ENCODE measurements around the gene GIMAP7. TPM values are rescaled to one million over a fixed set of nuclear protein-coding genes. Genes with fewer than 3 reads are reported as not detected.
"Not testable (repeated sequence)": the region's sequence is repeated elsewhere in the genome, so short reads cannot be mapped to it uniquely, and the experiment has no call there.

Gene GIMAP7
- total RNA-seq (2014; rRNA removed; shearing (Covaris generic)): not detected in 2 replicates

- no peak for DNase-seq (ENCODE audit: low spot score)
Measured at GRCh38 chr7:150514748-150515222, at the start of gene GIMAP7. Gene GIMAP7, plus strand, starts transcription at chr7:150514872. Its CDS starts 5,103 bp downstream, at chr7:150519975.

GRCh38 chr7:150464962-150465361, 49.7 kb upstream of the GIMAP7 start:
- DNase-seq (ENCODE audit: low spot score): no peak

GRCh38 chr7:150465414-150465813, 49.3 kb upstream of the GIMAP7 start:
- DNase-seq (ENCODE audit: low spot score): no peak

GRCh38 chr7:150466477-150466876, 48.2 kb upstream of the GIMAP7 start:
- no peak for DNase-seq (ENCODE audit: low spot score)

- no peak for DNase-seq (ENCODE audit: low spot score)
Measured at GRCh38 chr7:150468241-150468640, 46.4 kb upstream of the GIMAP7 start.

- no peak for DNase-seq (ENCODE audit: low spot score)
Measured at GRCh38 chr7:150471886-150472285, 42.8 kb upstream of the GIMAP7 start.

- no peak for DNase-seq (ENCODE audit: low spot score)
Measured at GRCh38 chr7:150473902-150474301, 40.8 kb upstream of the GIMAP7 start.

- no peak for DNase-seq (ENCODE audit: low spot score)
Measured at GRCh38 chr7:150476285-150476684, 38.4 kb upstream of the GIMAP7 start.

- no peak for DNase-seq (ENCODE audit: low spot score)
Measured at GRCh38 chr7:150476819-150477631, 37.6 kb upstream of the GIMAP7 start.

DNA sequence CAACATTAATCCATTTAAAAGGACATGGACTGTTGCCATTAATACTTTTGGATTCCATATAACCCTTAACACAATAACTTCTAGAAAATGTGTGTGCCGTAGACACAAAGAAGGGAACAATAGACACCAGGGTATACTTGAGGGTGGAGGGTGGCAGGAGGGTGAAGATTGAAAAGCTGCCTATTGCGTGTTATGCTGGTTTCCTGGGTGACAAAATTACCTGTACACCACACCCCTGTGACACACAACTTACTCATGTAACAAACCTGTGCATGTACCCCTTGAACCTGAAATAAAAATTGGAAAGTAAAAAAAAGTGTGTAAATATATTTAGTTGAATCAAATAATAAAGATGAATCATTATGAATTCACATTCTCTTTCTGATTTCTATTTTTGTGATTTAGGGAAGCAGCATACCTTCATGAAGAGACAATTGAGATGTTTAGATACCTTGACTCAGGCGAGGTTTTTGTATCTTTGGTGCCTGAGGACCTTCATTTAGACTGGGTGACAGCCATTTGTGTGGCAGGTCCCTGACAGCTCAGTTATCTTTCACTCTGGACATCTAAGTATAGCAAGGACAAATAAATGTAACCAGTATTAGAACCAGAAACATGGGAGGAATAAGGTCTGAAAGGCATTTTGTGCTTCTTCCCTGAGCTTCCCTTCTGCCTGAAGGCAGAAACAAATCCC, 35.5 kb upstream of the GIMAP7 start:
- no peak for DNase-seq (ENCODE audit: low spot score)

- DNase-seq (ENCODE audit: low spot score): no peak
Measured at GRCh38 chr7:150481186-150481920, 33.3 kb upstream of the GIMAP7 start.

DNA sequence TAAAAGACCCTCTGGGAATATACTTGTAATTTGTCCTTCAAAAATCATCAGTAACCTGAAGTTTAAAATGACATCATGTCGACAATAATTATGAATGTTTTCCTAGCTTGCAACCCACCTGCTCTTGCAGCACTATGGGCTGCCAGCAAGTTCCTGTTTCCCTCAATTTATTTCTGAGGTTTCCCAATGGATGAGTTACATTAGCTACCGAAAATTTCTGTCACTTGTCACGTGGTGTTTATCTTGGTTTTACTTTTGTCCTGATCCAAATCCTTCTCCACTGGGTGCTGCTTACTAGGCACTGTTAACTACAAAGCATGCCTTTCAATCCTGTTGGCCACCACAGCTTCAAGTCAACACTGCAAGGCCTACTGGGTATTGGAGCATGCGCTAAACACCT, 32.8 kb upstream of the GIMAP7 start:
- no peak for DNase-seq (ENCODE audit: low spot score)

GRCh38 chr7:150483514-150483913, 31.2 kb upstream of the GIMAP7 start:
- DNase-seq (ENCODE audit: low spot score): not testable (repeated sequence)

GRCh38 chr7:150484071-150484470, 30.6 kb upstream of the GIMAP7 start:
- DNase-seq (ENCODE audit: low spot score): not testable (repeated sequence)

DNA sequence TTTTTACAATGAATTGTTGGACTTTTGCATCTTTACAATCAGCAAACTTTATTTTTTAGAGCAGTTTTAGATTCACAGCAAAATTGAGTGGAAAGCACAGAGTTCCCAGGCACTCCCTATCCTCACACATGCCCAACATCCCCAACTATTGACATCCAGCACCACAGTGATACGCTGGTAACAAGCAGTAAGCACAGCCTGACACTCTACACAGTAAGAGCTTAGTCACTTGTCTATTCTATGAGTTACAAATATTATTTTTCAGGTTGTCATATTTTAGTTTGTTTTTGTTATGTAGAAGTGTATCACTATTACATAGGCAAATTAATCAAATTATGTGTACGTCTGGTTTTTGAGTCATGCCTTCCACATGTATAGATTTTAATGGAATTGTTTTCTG, 27.0 kb upstream of the GIMAP7 start:
- no peak for DNase-seq (ENCODE audit: low spot score)

DNA sequence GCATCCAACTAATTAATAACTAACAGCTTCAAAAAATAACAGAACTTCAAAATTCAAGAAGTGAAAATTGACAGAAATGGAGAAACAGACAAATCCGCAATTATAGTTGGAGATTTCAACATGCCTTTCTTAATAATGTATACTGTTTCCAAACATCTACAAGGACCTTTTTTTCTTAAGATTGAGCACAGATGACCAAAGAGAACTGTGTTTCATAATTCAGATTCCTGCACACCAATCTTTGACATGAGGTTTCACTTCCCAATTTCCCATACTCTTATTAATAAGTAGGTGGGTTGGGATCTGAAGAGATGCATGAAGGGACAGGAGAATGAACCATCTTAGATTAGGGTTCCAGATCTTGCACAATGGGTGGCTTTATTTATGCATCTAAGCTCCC, 24.9 kb upstream of the GIMAP7 start:
- DNase-seq (ENCODE audit: low spot score): no peak

DNA sequence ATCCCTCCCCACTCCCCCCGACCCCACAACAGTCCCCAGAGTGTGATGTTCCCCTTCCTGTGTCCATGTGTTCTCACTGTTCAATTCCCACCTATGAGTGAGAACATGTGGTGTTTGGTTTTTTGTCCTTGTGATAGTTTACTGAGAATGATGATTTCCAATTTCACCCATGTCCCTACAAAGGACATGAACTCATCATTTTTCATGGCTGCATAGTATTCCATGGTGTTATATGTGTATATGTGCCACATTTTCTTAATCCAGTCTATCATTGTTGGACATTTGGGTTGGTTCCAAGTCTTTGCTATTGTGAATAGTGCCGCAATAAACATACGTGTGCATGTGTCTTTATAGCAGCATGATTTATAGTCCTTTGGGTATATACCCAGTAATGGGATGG, 21.2 kb upstream of the GIMAP7 start:
- DNase-seq (ENCODE audit: low spot score): not testable (repeated sequence)

DNA sequence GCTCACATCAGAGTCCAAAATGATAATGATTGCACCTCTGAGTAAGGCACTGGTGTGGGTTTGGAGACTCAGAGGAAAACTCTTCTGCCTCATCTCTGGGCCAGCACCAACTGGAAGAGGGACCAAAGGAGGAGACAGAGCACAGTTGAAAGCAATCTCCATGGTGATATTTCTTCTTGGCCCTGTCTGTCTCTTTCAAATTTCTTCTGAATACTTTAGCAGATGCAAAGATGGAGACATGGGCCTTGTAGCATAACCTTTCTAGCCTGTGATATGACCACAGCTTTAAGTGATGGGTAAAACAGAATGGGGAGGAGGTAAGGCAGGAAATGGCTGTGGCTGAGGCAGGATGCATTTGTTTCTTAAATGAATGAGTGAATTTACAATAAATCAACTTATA, 12.2 kb upstream of the GIMAP7 start:
- DNase-seq (ENCODE audit: low spot score): no peak

DNA sequence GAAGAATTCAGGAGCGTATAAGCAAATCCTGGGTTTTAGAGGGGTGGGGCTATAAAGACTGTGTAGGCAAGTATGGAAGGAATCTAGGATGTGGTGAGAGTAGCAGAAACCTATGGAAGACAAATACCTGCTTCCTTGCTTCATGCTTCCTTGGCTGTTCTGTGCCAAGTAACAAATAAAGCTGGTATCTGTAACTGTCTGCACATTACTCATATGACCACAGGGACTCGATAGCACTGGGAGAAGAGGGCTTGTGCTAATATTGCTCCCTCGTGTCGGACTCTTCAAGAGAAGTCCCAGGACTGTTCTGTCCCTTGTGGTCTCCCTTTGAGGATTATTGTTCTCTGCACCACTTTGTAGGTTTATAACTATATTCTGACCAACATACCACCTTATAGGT, 11.5 kb upstream of the GIMAP7 start:
- no peak for DNase-seq (ENCODE audit: low spot score)

- DNase-seq (ENCODE audit: low spot score): no peak
Measured at GRCh38 chr7:150503581-150503980, 11.1 kb upstream of the GIMAP7 start.

- DNase-seq (ENCODE audit: low spot score): no peak
Measured at GRCh38 chr7:150507947-150508602, 6.6 kb upstream of the GIMAP7 start.

DNA sequence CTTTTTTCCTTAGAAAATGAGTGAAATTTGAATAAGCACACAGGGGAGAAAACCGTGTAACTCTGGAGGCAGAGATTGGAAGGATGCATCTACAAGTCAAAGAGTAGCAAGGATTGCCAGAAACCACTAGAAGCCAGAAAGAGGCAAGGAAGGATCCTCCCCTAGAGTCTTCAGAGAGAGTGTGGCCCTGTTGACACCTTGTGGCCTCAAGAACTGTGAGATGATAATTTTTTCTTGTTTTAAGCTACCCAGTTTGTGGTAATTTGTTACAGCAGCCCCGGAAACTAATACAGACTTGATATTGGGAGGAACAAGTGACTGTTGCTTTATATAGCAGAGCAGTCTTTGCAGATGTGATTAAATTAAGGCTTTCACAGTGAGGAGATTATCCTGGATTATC, 3.6 kb upstream of the GIMAP7 start:
- no peak for DNase-seq (ENCODE audit: low spot score)
